Stimulated activated CD4-positive, alpha-beta T cell treated with anti-CD3 and anti-CD28 coated beads, Interleukin-4, amount 100 ng/mL, for 1 hour (primary cell): ENCODE measurements around the gene CSPG4.
"Not testable (repeated sequence)": the region's sequence is repeated elsewhere in the genome, so short reads cannot be mapped to it uniquely, and the experiment has no call there.

ENCODE experiments used
- DNase-seq: peaks from one replicate; pipeline ENCODE4 v3.0.0-alpha.2; 2020

The CSPG4 gene

GRCh38 chr15:75712668-75713337 lies at the start of gene CSPG4:
TSS of gene CSPG4 (minus strand) at chr15:75712848. CDS start at chr15:75712755, 93 bp downstream.
- no peak for DNase-seq

- not testable (repeated sequence) for DNase-seq
Observed at GRCh38 chr15:75762357-75762718, 49.7 kb upstream of the CSPG4 start.

- no peak for DNase-seq
Observed at GRCh38 chr15:75761446-75762356, 49.1 kb upstream of the CSPG4 start.

- no peak for DNase-seq
Observed at GRCh38 chr15:75760704-75761435, 48.2 kb upstream of the CSPG4 start.

GRCh38 chr15:75760131-75760520 lies 47.5 kb upstream of the CSPG4 start:
- not testable (repeated sequence) for DNase-seq

GRCh38 chr15:75759416-75760130 lies 46.9 kb upstream of the CSPG4 start:
- DNase-seq: no peak

- DNase-seq: peak; percentile 61
Observed at GRCh38 chr15:75758071-75758872, 45.6 kb upstream of the CSPG4 start.

- not testable (repeated sequence) for DNase-seq
Observed at GRCh38 chr15:75754871-75755270, 42.2 kb upstream of the CSPG4 start.

- no peak for DNase-seq
Observed at GRCh38 chr15:75753145-75753544, 40.5 kb upstream of the CSPG4 start.

GRCh38 chr15:75751891-75752290 lies 39.2 kb upstream of the CSPG4 start:
- DNase-seq: no peak

GRCh38 chr15:75751116-75751875 lies 38.6 kb upstream of the CSPG4 start:
- DNase-seq: no peak

- no peak for DNase-seq
Observed at GRCh38 chr15:75750261-75751050, 37.8 kb upstream of the CSPG4 start.

- no peak for DNase-seq
Observed at GRCh38 chr15:75749820-75750219, 37.2 kb upstream of the CSPG4 start.

GRCh38 chr15:75748882-75749281 lies 36.2 kb upstream of the CSPG4 start:
- DNase-seq: not testable (repeated sequence)

GRCh38 chr15:75747121-75747520 lies 34.5 kb upstream of the CSPG4 start:
- not testable (repeated sequence) for DNase-seq

GRCh38 chr15:75745305-75745704 lies 32.7 kb upstream of the CSPG4 start:
- no peak for DNase-seq

GRCh38 chr15:75742346-75742745 lies 29.7 kb upstream of the CSPG4 start:
- DNase-seq: not testable (repeated sequence)

- no peak for DNase-seq
Observed at GRCh38 chr15:75739791-75740190, 27.1 kb upstream of the CSPG4 start.

- peak; percentile 88 for DNase-seq
Observed at GRCh38 chr15:75738647-75739325, 26.1 kb upstream of the CSPG4 start.
